Astrocyte (in vitro differentiated cells and primary cell): ENCODE data around the gene CLN3. TPM values are rescaled to one million over a fixed set of nuclear protein-coding genes. Genes with fewer than 3 reads are reported as not detected.

Experiments used
- DNase-seq: peaks from one replicate; pipeline ENCODE4 v3.0.0-alpha.2; 2010; ENCODE audit warnings: low read depth
- FAIRE-seq: peaks from 2 replicates; lab custom pipeline; 2011; peaks lifted over from hg19 to GRCh38; lab: Jason Lieb, UNC
- H2AFZ ChIP-seq: 2 replicates; pipeline ENCODE4 v1.6.0; 2012; ENCODE audit warnings: low read depth, low read length, inconsistent platforms
- H3K27ac ChIP-seq: 2 replicates; pipeline ENCODE4 v1.5.1; 2011; ENCODE audit warnings: low read depth, low read length, inconsistent platforms
- H3K27me3 ChIP-seq: 2 replicates; pipeline ENCODE4 v1.6.0; 2011; ENCODE audit warnings: low read length, inconsistent platforms; ENCODE audit not compliant: insufficient read depth
- H3K36me3 ChIP-seq: 2 replicates; pipeline ENCODE4 v1.5.1; 2011; ENCODE audit warnings: low read length, inconsistent platforms; ENCODE audit not compliant: insufficient read depth
- H3K4me1 ChIP-seq: 2 replicates; pipeline ENCODE4 v1.5.1; 2011; ENCODE audit warnings: low read length, inconsistent platforms; ENCODE audit not compliant: insufficient read depth
- H3K4me2 ChIP-seq: 2 replicates; pipeline ENCODE4 v1.6.0; 2012; ENCODE audit warnings: low read length, inconsistent platforms
- H3K4me3 ChIP-seq: 2 replicates; pipeline ENCODE4 v1.5.1; 2011; ENCODE audit warnings: low read depth, mild to moderate bottlenecking, low read length, inconsistent platforms; ENCODE audit not compliant: insufficient read depth
- H3K79me2 ChIP-seq: 2 replicates; pipeline ENCODE4 v1.6.0; 2012; ENCODE audit warnings: mild to moderate bottlenecking, low read length, inconsistent platforms; ENCODE audit not compliant: insufficient read depth
- H3K9ac ChIP-seq: 2 replicates; pipeline ENCODE4 v1.6.0; 2012; ENCODE audit warnings: mild to moderate bottlenecking, low read length, inconsistent platforms
- H3K9me3 ChIP-seq: 2 replicates; pipeline ENCODE4 v1.5.1; 2012; ENCODE audit warnings: low read depth, mild to moderate bottlenecking, low read length, inconsistent platforms; ENCODE audit not compliant: insufficient read depth
- H4K20me1 ChIP-seq: 2 replicates; pipeline ENCODE4 v1.6.0; 2012; ENCODE audit warnings: low read length, inconsistent platforms; ENCODE audit not compliant: insufficient read depth
- H3K27ac Mint-ChIP-seq: one replicate; pipeline ENCODE4 v1.8.0; 2021; ENCODE audit warnings: mild to moderate bottlenecking, mixed read lengths; ENCODE audit not compliant: unreplicated experiment
- H3K27me3 Mint-ChIP-seq: one replicate; pipeline ENCODE4 v1.8.0; 2021; ENCODE audit warnings: low read depth, mixed read lengths; ENCODE audit not compliant: unreplicated experiment
- H3K36me3 Mint-ChIP-seq: one replicate; pipeline ENCODE4 v1.8.0; 2021; ENCODE audit warnings: low read depth, mixed read lengths; ENCODE audit not compliant: unreplicated experiment
- H3K4me1 Mint-ChIP-seq: one replicate; pipeline ENCODE4 v1.8.0; 2021; ENCODE audit warnings: low read depth, mixed read lengths; ENCODE audit not compliant: unreplicated experiment
- H3K4me3 Mint-ChIP-seq: one replicate; pipeline ENCODE4 v1.8.0; 2021; ENCODE audit warnings: mild to moderate bottlenecking, moderate library complexity, mixed read lengths; ENCODE audit not compliant: unreplicated experiment
- H3K9me3 Mint-ChIP-seq: one replicate; pipeline ENCODE4 v1.8.0; 2021; ENCODE audit warnings: mild to moderate bottlenecking, mixed read lengths; ENCODE audit not compliant: unreplicated experiment
- CTCF ChIP-seq: IDR thresholded peaks from 2 replicates; pipeline ENCODE4 v1.5.1; 2011; ENCODE audit warnings: low read depth, mild to moderate bottlenecking, inconsistent platforms, low read length, moderate library complexity; ENCODE audit not compliant: insufficient read depth
- EZH2 ChIP-seq: IDR thresholded peaks from 2 replicates; pipeline ENCODE4 v1.6.1; 2012; ENCODE audit warnings: mild to moderate bottlenecking, low read length, inconsistent platforms; ENCODE audit not compliant: insufficient read depth
- total RNA-seq: library from RNA; stranded (reverse); gene quantifications from 2 replicates; pipeline ENCODE4 v1.2.1, GENCODE V29; 2021

Gene CLN3
- total RNA-seq, 1 donor from 2014 or later: 26.0 TPM

DNA sequence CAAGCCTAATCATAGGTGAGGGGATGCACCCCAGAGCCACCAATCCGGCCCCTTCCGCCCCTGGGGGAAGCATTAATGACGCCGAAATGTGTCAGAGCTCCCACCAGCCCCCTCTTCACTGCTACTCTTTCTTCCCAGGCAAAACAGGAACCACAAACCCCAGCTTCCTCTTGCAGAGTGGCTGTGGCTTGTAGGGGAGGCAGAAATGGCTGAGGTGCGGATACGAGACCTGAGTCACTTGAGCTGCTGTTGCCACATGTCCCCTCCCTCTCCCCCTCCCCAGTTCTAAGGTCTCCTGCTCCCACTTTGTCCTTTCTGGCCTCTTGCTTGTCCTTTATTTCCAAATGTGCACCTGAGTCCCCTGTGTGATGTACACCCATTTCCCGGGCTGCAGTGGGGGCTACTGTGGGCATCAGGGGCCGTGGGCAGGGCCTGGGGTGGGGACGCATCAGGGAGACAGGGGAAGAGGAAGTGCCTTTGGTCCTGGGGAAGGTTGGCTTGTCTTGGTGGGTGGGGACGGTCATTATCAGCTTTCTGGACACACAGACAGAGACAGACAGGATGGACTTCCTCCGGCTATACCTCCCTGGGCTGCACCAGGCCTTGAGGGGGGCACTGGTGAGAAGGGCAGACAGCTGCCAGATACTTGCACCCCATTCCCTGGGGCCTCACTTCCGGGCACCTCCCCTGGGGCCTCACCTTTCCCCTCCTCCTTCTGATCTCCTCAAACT lies 2.4 kb upstream of the CLN3 start, which contains the start of gene APOBR:
TSS of gene APOBR (plus strand) at position 523 of the 731 bp plus-strand sequence. CDS start at position 562, 39 bp downstream.
- Histone ChIP-seq H3K27ac (no peak within 1 kb of the TSS), H3K4me1 (no peaks in the 10 kb centered on the region), H4K20me1 (no peaks in the 10 kb centered on the region), H3K79me2 (peaks cover 7% of the 10 kb centered on the region), H2AFZ (peak within 1 kb of the TSS; percentile 47), H3K4me3 (no peak within 1 kb of the TSS), H3K9me3 (no peaks in the 10 kb centered on the region), H3K9ac (no peak within 1 kb of the TSS), H3K4me2 (no peak within 1 kb of the TSS), H3K36me3 (no peaks in the 10 kb centered on the region), H3K27me3 (no peaks in the 10 kb centered on the region)
- H3K27me3 Mint-ChIP-seq: peaks cover 33% of the 10 kb centered on the region
- no peaks in the 10 kb centered on the region for H3K9me3 Mint-ChIP-seq
- no peak for TF ChIP-seq EZH2
- no peak for TF ChIP-seq CTCF
- H3K4me3 Mint-ChIP-seq: peak within 1 kb of the TSS; percentile 34
- DNase-seq: no peak
- peak within 1 kb of the TSS; percentile 47 for H3K27ac Mint-ChIP-seq
- no peak for FAIRE-seq
- H3K36me3 Mint-ChIP-seq: no peaks in the 10 kb centered on the region
- H3K4me1 Mint-ChIP-seq: no peaks in the 10 kb centered on the region

- Mint-ChIP-seq H3K27ac (peak overlapping the region; percentile 99), H3K27me3 (peaks cover 29% of the 10 kb centered on the region), H3K4me3 (peak overlapping the region; percentile 93), H3K9me3 (no peaks in the 10 kb centered on the region), H3K4me1 (no peaks in the 10 kb centered on the region), H3K36me3 (no peaks in the 10 kb centered on the region)
- H3K9ac ChIP-seq: peak overlapping the region; percentile 99
- H3K36me3 ChIP-seq: no peaks in the 10 kb centered on the region
- peak overlapping the region; percentile 99 for H3K27ac ChIP-seq
- H3K79me2 ChIP-seq: peaks cover 7% of the 10 kb centered on the region
- no peaks in the 10 kb centered on the region for H3K27me3 ChIP-seq
- DNase-seq: no peak
- peak overlapping the region; percentile 100 for H2AFZ ChIP-seq
- no peak for FAIRE-seq
- peak overlapping the region; percentile 94 for H3K4me2 ChIP-seq
- H3K4me1 ChIP-seq: no peaks in the 10 kb centered on the region
- peak overlapping the region; percentile 98 for H3K4me3 ChIP-seq
- no peaks in the 10 kb centered on the region for H3K9me3 ChIP-seq
- TF ChIP-seq EZH2: no peak
- TF ChIP-seq CTCF: no peak
- no peaks in the 10 kb centered on the region for H4K20me1 ChIP-seq
These were observed 637 bp upstream of the CLN3 start for GRCh38 chr16:28492511-28492910.
